ENCODE measurements around the gene RSPH3. TPM values are rescaled to one million over a fixed set of nuclear protein-coding genes. Genes with fewer than 3 reads are reported as not detected.

RSPH3 gene
- total and polyA plus RNA-seq, 4 donors: 1.7 to 4.6 (median 3.3) TPM

GRCh38 chr6:159005436-159005835, 5.4 kb upstream of the RSPH3 start:
- DNase-seq (ENCODE audit: low spot score): no peak
- Histone ChIP-seq H3K27ac (ENCODE audit: low read depth in 1 of 2, low read length in 2 of 2) (no peak overlapping the region), H3K4me3 (ENCODE audit: low read depth in 1 of 3, low read length in 3 of 3) (no peak overlapping the region), H3K4me1 (ENCODE audit: control insufficient read depth in 4 of 4, insufficient read depth in 4 of 4, low read length in 3 of 4) (peaks cover 0 to 10% (median 4%) of the 10 kb centered on the region in 4 donors), H3K36me3 (ENCODE audit: control insufficient read depth in 4 of 4, insufficient read depth in 3 of 4, low read depth in 1 of 4, low read length in 3 of 4) (no peaks in the 10 kb centered on the region), H3K9me3 (ENCODE audit: control insufficient read depth in 4 of 4, low read length in 3 of 4) (no peaks in the 10 kb centered on the region), H3K9ac (ENCODE audit: low read depth in 1 of 2, low read length in 2 of 2) (no peak overlapping the region), H3K27me3 (ENCODE audit: control insufficient read depth in 4 of 4, insufficient read depth in 4 of 4, low read length in 3 of 4) (no peaks in the 10 kb centered on the region)
- 91% methylated on average over 5 of the region's 5 CpGs for WGBS
- TF ChIP-seq SP1 (IDR thresholded peaks at IDR 0.05): no peak
- no peak for TF ChIP-seq CTCF (IDR thresholded peaks at IDR 0.05; ENCODE audit: low read depth, low read length, missing input control)
- TF ChIP-seq FOXA2 (IDR thresholded peaks at IDR 0.05): no peak
- TF ChIP-seq ATF3 (IDR thresholded peaks at IDR 0.05): no peak
- TF ChIP-seq FOXA1 (IDR thresholded peaks at IDR 0.05): no peak
- no peak for TF ChIP-seq MAX (IDR thresholded peaks at IDR 0.05)
- no peak for TF ChIP-seq NR2F2 (IDR thresholded peaks at IDR 0.05)
- no peak for TF ChIP-seq EGR1 (IDR thresholded peaks at IDR 0.05; ENCODE audit: low read depth in 2 of 2)
- no peak for TF ChIP-seq HNF4G (IDR thresholded peaks at IDR 0.05)
- TF ChIP-seq ZBTB33 (IDR thresholded peaks at IDR 0.05): no peak
- TF ChIP-seq TAF1 (conservative IDR thresholded peaks at IDR 0.05): no peak
- TF ChIP-seq RAD21 (IDR thresholded peaks at IDR 0.05): no peak
- TF ChIP-seq YY1 (IDR thresholded peaks at IDR 0.05): no peak
- no peak for TF ChIP-seq GABPA (IDR thresholded peaks at IDR 0.05 in 1 of 2, conservative IDR thresholded peaks at IDR 0.05 in 1 of 2)
- TF ChIP-seq REST (IDR thresholded peaks at IDR 0.05): no peak
- no peak for TF ChIP-seq HNF4A (conservative IDR thresholded peaks at IDR 0.05)
- no peak for TF ChIP-seq JUND (IDR thresholded peaks at IDR 0.05)

GRCh38 chr6:159004592-159004991, 4.6 kb upstream of the RSPH3 start:
- Histone ChIP-seq H3K9ac (ENCODE audit: low read depth in 1 of 2, low read length in 2 of 2) (no peak overlapping the region), H3K4me1 (ENCODE audit: control insufficient read depth in 4 of 4, insufficient read depth in 4 of 4, low read length in 3 of 4) (peaks cover 0 to 10% (median 4%) of the 10 kb centered on the region in 4 donors), H3K9me3 (ENCODE audit: control insufficient read depth in 4 of 4, low read length in 3 of 4) (no peaks in the 10 kb centered on the region), H3K4me3 (ENCODE audit: low read depth in 1 of 3, low read length in 3 of 3) (no peak overlapping the region), H3K36me3 (ENCODE audit: control insufficient read depth in 4 of 4, insufficient read depth in 3 of 4, low read depth in 1 of 4, low read length in 3 of 4) (no peaks in the 10 kb centered on the region), H3K27ac (ENCODE audit: low read depth in 1 of 2, low read length in 2 of 2) (no peak overlapping the region), H3K27me3 (ENCODE audit: control insufficient read depth in 4 of 4, insufficient read depth in 4 of 4, low read length in 3 of 4) (no peaks in the 10 kb centered on the region)
- 78% methylated on average over 3 of the region's 3 CpGs for WGBS
- TF ChIP-seq ZBTB33 (IDR thresholded peaks at IDR 0.05): no peak
- no peak for TF ChIP-seq GABPA (IDR thresholded peaks at IDR 0.05 in 1 of 2, conservative IDR thresholded peaks at IDR 0.05 in 1 of 2)
- TF ChIP-seq EGR1 (IDR thresholded peaks at IDR 0.05; ENCODE audit: low read depth in 2 of 2): no peak
- TF ChIP-seq RAD21 (IDR thresholded peaks at IDR 0.05): no peak
- no peak for TF ChIP-seq FOXA2 (IDR thresholded peaks at IDR 0.05)
- TF ChIP-seq YY1 (IDR thresholded peaks at IDR 0.05): no peak
- no peak for TF ChIP-seq JUND (IDR thresholded peaks at IDR 0.05)
- no peak for TF ChIP-seq FOXA1 (IDR thresholded peaks at IDR 0.05)
- TF ChIP-seq HNF4A (conservative IDR thresholded peaks at IDR 0.05): no peak
- DNase-seq (ENCODE audit: low spot score): no peak

All from liver (tissue), 9 donors.